IPS-15b (cell line): ENCODE results near the gene HMX3.

Source experiments
- H3K27me3 ChIP-seq: one replicate; pipeline ENCODE4 v1.6.1; 2013; ENCODE audit warnings: low read length; ENCODE audit not compliant: control insufficient read depth, insufficient read depth
- H3K36me3 ChIP-seq: one replicate; pipeline ENCODE4 v1.6.1; 2013; ENCODE audit warnings: low read length; ENCODE audit not compliant: control insufficient read depth, insufficient read depth
- H3K4me1 ChIP-seq: one replicate; pipeline ENCODE4 v1.6.1; 2013; ENCODE audit warnings: mild to moderate bottlenecking, low read length; ENCODE audit not compliant: control insufficient read depth, insufficient read depth
- H3K4me3 ChIP-seq: one replicate; pipeline ENCODE4 v1.5.1; 2013; ENCODE audit warnings: low read depth, low read length
- H3K9ac ChIP-seq: one replicate; pipeline ENCODE4 v1.6.1; 2013; ENCODE audit warnings: low read depth, mild to moderate bottlenecking, low read length
- H3K9me3 ChIP-seq: one replicate; pipeline ENCODE4 v1.6.1; 2013; ENCODE audit warnings: mild to moderate bottlenecking, low read length; ENCODE audit not compliant: control insufficient read depth, insufficient read depth

Gene HMX3

DNA sequence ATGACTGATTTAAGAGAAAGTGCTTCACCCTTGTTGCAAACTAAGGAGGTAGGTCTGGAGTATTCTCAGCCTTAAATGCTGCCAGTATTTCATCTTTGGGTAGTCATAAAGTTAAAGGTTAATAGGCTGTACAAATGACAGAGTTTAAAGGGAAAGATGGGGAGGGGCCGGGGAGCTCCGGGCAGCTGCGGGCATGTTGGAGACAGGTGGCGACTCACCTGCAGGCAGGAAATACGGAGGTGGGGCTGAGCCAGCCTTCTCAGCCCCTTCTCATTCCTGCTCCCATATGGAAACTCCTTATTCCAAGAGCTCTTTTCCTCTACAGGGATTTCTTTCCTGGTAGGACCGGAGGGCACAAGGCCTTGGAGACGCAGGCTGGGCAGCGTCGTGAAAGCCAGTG lies 31.8 kb upstream of the HMX3 start:
- peaks cover 6% of the 10 kb centered on the region for H3K4me1 ChIP-seq
- H3K36me3 ChIP-seq = no peaks in the 10 kb centered on the region
- H3K4me3 ChIP-seq = no peak overlapping the region
- no peak overlapping the region for H3K9ac ChIP-seq
- H3K9me3 ChIP-seq = no peaks in the 10 kb centered on the region
- H3K27me3 ChIP-seq = no peaks in the 10 kb centered on the region

DNA sequence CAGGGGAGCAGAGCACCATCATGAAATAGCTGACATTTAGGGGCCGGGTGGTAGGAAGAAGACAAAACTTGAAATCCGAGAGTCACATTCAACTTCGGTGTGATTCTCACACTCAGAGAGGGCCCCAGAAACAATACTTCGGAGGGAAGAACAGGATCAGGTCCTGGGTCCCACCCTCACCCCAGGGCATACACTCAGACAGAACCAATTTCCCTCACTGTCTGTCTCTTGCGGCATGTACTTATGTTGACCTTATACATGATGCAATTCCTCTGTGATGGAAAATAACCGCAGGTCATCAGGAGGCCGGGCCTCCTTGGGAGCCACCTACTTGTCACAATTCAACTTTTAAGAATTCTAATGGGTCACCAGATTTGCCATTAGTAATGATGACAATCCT lies 26.3 kb upstream of the HMX3 start:
- Histone ChIP-seq H3K27me3 (peaks cover 3% of the 10 kb centered on the region), H3K4me1 (no peaks in the 10 kb centered on the region), H3K4me3 (no peak overlapping the region), H3K9me3 (no peaks in the 10 kb centered on the region), H3K9ac (no peak overlapping the region), H3K36me3 (no peaks in the 10 kb centered on the region)

GRCh38 chr10:123117644-123118417 lies 17.9 kb upstream of the HMX3 start:
- peak overlapping the region; percentile 43 for H3K9ac ChIP-seq
- peaks cover 12% of the 10 kb centered on the region for H3K27me3 ChIP-seq
- no peaks in the 10 kb centered on the region for H3K4me1 ChIP-seq
- no peaks in the 10 kb centered on the region for H3K9me3 ChIP-seq
- peak overlapping the region; percentile 45 for H3K4me3 ChIP-seq
- H3K36me3 ChIP-seq = no peaks in the 10 kb centered on the region

DNA sequence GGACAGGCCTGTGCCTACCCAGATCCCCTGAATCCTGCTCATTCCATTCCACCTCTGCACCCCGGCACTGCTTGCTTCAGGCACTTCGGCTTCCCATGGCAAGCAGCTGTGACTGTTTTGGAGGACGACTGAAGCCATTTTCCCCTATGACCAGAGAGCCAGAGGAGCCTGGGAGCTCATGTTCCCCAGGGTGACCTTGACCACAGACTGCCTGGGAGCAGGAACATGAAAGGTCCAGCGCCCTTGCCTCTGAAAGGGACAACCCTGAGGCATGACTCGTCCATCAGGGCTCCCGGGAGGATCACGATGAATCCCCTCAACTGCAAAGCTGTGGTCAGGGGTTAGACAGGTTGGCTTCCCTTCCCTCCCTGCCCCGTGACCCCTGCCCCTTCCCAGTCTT lies 16.7 kb upstream of the HMX3 start:
- H3K4me1 ChIP-seq = no peaks in the 10 kb centered on the region
- H3K9me3 ChIP-seq = no peaks in the 10 kb centered on the region
- H3K4me3 ChIP-seq = no peak overlapping the region
- H3K9ac ChIP-seq = no peak overlapping the region
- H3K27me3 ChIP-seq = peaks cover 10% of the 10 kb centered on the region
- no peaks in the 10 kb centered on the region for H3K36me3 ChIP-seq

DNA sequence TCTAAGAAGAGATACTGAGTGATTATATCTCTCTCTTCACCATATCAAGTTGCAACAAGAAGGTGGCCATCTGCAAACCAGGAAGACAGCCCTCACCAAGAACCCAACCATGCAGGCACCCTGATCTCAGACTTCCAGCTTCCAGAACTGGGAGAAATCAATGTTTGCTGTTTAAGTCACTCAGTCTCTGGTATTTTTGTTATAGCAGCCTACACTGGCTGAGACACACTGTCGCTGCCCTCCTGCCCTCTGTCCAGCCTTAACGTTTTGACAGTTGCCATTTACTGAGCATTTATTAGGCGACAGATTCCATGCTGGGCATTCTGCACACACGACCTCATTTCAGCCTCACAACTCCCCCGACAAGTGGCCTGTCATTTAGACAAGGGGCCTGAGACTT lies 9.5 kb upstream of the HMX3 start:
- H3K36me3 ChIP-seq = no peaks in the 10 kb centered on the region
- H3K4me1 ChIP-seq = no peaks in the 10 kb centered on the region
- H3K27me3 ChIP-seq = peaks cover 35% of the 10 kb centered on the region
- no peaks in the 10 kb centered on the region for H3K9me3 ChIP-seq
- H3K9ac ChIP-seq = no peak overlapping the region
- no peak overlapping the region for H3K4me3 ChIP-seq

GRCh38 chr10:123129618-123130271 lies 6.0 kb upstream of the HMX3 start:
- no peak overlapping the region for H3K4me3 ChIP-seq
- no peak overlapping the region for H3K9ac ChIP-seq
- no peaks in the 10 kb centered on the region for H3K36me3 ChIP-seq
- H3K4me1 ChIP-seq = peaks cover 7% of the 10 kb centered on the region
- peaks cover 66% of the 10 kb centered on the region for H3K27me3 ChIP-seq
- no peaks in the 10 kb centered on the region for H3K9me3 ChIP-seq

- Histone ChIP-seq H3K4me3 (peak overlapping the region; percentile 77), H3K9ac (peak overlapping the region; percentile 66), H3K36me3 (no peaks in the 10 kb centered on the region), H3K27me3 (peaks cover 88% of the 10 kb centered on the region), H3K4me1 (peaks cover 7% of the 10 kb centered on the region), H3K9me3 (no peaks in the 10 kb centered on the region)
Observed at GRCh38 chr10:123132576-123133477, 2.9 kb upstream of the HMX3 start.

DNA sequence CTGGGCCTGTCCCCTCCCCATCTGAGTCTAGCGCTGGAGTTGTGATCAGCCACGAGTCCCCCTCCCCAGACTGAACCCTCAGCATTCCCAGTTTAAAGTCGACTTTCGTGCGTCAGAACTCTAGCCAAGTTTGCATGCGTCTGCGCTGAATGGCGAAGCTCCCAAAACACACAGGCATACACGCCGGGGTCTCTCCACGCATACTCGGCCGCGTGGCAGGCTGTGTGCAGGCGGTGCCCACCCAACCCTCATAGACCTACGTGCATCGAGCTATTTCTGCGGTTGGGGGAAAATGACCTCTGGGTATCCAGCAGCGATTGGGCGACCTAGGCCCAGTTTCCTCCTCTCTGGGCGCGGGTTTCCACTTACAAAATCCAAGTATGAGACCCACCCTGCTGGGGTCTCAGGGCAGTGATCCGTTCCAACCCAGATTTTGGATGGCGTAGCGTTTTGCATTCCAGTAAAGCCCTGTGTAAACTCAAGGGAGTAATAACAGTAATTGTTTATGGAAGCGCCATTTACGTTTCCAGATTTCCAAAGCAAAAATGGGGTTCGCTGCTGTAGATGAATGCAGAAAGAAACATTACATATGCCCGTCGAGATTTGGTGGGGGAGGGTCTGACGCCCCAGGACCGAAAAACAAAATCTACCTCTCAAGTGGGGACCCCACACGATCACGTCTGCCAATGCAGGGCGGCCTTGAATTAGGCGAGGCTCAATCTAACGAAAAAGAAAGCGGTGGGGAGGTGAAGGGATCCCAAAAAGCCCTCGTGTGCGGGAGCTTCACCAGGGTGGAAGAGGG lies 2.0 kb upstream of the HMX3 start:
- Histone ChIP-seq H3K9ac (no peak overlapping the region), H3K4me3 (peak overlapping the region; percentile 77), H3K4me1 (peaks cover 7% of the 10 kb centered on the region), H3K27me3 (peaks cover 93% of the 10 kb centered on the region), H3K36me3 (no peaks in the 10 kb centered on the region), H3K9me3 (no peaks in the 10 kb centered on the region)

DNA sequence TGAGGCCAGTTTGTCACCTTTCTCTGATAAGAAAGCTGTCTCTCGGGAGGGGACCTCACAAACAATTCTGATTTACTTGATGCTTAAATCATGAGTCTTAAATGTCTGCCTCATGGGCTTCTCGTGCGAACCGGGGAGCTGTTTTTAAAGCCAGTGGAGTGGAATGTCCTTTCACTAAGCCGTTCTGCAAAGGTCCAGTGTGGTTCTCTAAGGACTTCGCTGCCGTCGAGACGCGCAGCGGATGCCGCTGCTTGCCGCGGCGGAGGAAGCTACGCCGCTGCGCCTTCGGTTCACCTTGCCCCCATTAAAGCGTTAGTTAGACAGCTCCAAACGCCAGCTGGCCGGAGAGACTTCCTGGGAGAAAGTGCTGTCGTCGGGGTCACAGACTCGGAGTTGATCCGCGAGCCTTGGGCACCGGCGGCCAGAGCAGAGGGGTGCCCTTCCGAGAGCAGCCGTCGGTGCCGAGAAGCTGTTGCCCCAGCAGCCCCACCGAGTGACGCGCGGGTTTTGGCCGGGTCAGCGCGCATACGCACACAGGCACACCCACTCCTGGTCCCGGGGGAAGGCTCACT lies 1.3 kb upstream of the HMX3 start:
- Histone ChIP-seq H3K36me3 (no peaks in the 10 kb centered on the region), H3K9me3 (no peaks in the 10 kb centered on the region), H3K4me1 (peaks cover 7% of the 10 kb centered on the region), H3K27me3 (peaks cover 93% of the 10 kb centered on the region), H3K9ac (no peak overlapping the region), H3K4me3 (peak overlapping the region; percentile 77)

GRCh38 chr10:123134915-123135414 lies 805 bp upstream of the HMX3 start:
- peaks cover 93% of the 10 kb centered on the region for H3K27me3 ChIP-seq
- H3K4me3 ChIP-seq = peak overlapping the region; percentile 77
- peaks cover 7% of the 10 kb centered on the region for H3K4me1 ChIP-seq
- H3K9me3 ChIP-seq = no peaks in the 10 kb centered on the region
- no peak overlapping the region for H3K9ac ChIP-seq
- no peaks in the 10 kb centered on the region for H3K36me3 ChIP-seq
